ENCODE results near the gene PLEKHG3.

- no peak for TF ChIP-seq POLR2A (IDR thresholded peaks at IDR 0.05)
- TF ChIP-seq CTCF (IDR thresholded peaks at IDR 0.05): no peak
- no peak for TF ChIP-seq POLR2AphosphoS5 (IDR thresholded peaks at IDR 0.05)
These were observed 14.5 kb downstream of the PLEKHG3 start for GRCh38 chr14:64718762-64719161.
